ENCODE measurements around the gene LETM1.

DNA sequence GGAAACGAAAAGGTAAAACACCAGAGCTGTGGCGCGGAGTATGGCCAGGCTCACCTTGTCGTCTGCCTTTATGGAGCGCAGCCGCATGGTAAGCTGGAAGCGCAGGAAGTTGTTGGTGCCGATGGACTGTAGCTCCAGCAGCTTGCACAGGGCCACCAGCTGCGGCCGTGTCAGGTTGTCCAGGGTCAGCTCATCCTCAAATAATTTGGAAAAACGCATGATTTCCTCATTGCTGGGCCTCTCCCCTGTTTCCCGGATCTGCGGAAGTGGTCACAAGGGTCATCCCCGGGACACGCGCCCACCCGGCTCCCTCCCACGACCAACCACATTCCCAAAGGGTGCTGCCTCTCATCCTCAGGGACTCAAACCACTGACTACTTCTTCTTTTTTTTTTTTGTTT, 23.3 kb downstream of the LETM1 start:
- TF ChIP-seq POLR2A (IDR thresholded peaks at IDR 0.05), result no peak
- TF ChIP-seq, protein P1, sequence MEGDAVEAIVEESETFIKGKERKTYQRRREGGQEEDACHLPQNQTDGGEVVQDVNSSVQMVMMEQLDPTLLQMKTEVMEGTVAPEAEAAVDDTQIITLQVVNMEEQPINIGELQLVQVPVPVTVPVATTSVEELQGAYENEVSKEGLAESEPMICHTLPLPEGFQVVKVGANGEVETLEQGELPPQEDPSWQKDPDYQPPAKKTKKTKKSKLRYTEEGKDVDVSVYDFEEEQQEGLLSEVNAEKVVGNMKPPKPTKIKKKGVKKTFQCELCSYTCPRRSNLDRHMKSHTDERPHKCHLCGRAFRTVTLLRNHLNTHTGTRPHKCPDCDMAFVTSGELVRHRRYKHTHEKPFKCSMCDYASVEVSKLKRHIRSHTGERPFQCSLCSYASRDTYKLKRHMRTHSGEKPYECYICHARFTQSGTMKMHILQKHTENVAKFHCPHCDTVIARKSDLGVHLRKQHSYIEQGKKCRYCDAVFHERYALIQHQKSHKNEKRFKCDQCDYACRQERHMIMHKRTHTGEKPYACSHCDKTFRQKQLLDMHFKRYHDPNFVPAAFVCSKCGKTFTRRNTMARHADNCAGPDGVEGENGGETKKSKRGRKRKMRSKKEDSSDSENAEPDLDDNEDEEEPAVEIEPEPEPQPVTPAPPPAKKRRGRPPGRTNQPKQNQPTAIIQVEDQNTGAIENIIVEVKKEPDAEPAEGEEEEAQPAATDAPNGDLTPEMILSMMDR (IDR thresholded peaks at IDR 0.05), result no peak

Data from stomach (tissue), 4 donors.